Activated naive CD8-positive, alpha-beta T cell treated with anti-CD3 and anti-CD28 coated beads, Interleukin-2, amount 50 U/mL, for 16 hours (primary cell): ENCODE data around the gene BMF.

Experiments used
- DNase-seq: peaks from one replicate; pipeline ENCODE4 v3.0.0-alpha.2; 2020; ENCODE audit warnings: low read depth, low spot score

BMF gene

DNA sequence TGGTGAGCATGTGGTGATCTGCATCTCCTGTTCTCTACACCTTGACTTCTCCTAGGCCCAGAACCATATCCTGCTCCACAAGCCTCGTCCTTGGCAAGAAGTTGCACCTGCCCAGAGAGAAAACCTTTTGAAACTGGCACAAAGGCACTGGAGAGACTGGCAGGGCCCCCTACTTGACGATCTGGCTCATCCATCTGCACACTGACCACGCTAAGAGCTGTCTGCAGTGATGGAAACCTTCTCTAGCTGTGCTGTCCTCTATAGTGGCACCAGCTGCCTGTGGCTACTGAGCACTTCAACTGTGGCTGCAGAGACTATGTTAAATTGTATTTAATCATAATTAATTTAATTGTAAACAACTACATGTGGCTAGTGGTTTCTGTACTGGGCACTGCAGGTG, 43.5 kb downstream of the BMF start:
- DNase-seq: no peak

DNA sequence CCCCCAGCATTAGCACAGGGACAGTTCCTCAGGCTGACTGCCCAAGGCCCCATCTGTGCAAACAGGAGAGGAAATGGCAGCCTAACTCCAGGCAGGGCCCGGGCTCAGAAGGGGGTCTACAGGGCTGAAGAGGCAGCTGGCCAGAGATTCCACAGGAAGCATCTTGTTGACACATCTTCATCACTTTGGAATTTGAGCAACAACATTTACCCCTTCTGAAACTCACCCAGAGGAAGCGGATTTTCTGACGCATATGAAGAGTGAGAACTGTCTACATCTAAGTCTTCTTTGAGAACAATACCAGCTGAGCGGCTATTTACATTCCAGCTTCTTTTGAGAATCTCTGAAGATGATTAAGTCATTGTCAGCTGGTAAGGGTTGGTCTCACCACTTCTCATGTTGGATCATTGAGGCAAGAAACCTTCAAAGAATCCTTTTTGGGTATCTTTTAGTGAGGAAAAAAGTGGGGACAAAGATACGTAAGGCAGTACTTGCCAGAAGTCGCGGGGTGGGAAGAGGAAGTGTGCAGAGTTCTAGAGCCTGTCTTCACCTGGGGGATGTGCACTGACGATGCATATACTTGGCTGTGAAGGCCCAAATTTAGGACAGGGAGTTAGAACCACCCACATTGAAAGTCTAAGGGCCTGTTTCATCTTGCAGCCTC, 44.3 kb downstream of the BMF start:
- no peak for DNase-seq

DNA sequence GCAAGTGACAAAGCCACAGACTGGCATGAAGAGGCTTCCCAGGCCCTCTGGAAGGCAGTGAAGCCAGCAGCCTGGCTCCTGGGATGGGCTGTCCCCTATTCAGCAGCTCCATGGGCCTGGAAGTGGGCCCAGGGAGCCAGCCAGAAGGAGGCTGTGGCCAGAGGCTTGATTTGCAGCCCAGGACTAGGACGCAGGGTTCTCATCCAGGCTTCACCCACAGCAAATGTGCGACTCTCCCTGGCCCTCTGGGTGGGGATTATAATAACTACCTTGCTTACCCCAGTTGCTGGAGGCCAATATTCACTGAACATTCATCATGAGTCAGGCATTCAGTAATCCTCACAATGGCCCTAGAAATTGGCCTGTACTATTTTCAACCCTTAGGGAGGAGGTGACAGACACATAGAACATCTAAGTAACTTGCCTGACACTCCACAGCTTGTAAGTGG, 45.1 kb downstream of the BMF start:
- DNase-seq: no peak

DNA sequence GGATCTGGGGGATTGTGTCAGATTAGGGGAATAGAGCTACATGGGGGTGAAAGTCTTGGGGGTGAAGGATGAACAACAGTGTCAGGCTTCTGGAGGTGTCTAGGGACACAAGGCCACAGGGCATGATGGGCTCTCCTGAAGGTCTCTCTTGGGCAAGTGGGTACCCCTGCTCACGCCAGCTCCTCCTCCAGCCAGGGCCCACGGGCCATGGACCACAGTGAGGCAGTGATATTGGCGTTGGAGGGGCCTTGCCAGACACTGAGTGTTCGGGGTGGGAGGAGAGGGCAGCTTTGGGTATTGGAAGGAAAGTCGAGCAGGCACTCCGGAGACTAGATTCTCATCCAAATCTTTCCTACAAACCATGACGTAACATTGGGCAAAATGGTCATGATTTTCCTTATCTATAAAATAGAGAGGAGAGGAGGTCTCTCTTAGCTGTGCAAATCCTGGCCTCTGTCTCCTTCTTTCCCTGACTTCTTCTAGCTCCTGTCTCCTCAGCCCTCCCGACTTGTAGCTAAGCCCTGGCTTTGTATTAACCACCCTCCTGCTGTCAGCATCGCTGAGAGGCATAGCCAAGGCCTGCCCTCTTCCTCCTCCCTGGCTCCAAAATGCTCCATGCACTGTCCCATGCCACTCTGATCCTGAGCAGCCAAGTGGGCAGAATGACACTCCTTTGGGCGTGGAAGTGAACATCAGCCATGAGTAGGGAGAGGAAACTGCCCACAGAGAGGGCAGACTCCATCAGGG, 45.7 kb downstream of the BMF start:
- DNase-seq: no peak

DNA sequence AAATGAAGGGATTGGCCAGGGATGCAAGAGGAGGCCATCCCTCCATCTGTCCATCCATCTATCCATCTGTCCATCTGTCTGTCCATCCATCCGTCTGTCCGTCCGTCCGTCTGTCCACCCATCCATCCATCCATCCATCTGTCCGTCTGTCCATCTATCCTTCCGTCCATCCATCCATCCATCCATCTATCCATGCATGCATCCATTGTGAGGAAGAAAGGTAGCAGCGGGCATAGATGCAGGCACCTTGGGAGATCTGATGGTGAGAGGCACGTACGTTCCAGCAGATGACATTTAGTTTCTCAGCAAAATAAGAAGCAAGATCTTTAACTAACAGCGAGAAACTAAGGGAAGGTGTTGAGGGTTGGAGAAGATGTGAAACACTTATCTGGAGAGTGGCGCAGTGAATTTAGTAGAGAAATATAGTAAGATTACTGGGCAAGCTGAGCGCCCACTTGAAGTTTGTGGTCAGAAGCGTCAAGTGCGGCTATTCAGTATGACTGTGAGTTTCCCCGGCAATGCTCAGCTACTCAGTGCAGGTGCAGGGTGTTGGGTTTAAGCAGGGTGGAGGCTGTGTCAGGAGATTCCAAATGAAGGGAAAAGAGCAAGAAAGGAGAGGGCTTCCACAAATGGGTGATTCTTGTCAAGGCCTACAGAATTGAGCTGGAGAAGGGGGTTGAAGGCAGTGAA, 47.3 kb downstream of the BMF start:
- DNase-seq: no peak

DNA sequence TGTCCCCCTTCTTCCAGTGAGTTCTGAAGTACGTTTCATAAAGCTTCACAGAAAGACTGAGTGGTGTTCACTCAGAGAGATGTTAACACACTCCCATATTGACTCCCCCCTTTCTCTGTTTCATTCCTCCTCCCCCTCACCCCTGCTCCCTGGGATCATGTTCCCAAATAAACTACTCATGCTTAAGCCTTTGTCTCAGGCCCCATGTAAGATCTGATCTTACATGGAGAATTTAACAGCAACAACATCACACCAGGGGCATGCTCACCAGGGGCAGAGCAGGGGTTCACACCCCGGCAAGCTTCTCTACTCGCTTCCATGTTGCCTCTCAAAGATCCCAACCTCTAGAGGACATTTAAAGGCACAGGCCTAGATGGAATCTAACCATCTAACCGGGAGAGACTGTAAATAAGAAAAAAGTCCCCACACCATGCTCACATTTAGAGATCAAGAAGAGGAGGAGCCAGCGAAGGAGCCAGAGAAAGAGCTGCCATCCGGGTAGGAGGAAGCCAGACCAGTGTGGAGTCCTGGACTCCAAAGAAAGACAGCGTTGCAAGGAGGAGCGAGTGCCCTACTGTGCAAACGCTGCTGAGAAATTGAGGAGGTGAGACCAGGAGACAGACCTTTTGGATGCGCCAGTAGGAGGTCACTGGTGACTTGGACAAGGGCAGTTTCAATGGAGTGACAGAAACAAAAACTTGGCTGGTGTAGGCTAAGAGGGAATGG, 48.3 kb downstream of the BMF start:
- DNase-seq: no peak

DNA sequence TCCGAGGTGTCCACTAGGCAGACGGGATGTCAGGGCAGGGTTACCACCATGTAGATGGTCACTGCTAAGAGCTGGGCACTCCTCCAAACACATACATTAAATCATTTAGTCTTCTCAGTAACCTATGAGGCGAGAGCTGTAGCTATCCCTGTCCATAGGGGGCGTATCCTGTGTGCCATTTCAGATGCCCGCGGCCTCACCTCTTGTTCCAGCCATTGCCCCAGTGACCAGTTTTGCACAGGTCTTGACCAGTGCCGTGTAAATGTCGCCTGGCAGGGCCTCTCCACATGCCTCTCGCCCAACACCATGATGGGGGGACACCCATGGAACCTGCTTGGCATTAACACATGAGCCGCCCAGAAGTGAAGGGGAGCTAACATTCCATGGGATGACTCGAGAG, 48.9 kb downstream of the BMF start:
- no peak for DNase-seq

DNA sequence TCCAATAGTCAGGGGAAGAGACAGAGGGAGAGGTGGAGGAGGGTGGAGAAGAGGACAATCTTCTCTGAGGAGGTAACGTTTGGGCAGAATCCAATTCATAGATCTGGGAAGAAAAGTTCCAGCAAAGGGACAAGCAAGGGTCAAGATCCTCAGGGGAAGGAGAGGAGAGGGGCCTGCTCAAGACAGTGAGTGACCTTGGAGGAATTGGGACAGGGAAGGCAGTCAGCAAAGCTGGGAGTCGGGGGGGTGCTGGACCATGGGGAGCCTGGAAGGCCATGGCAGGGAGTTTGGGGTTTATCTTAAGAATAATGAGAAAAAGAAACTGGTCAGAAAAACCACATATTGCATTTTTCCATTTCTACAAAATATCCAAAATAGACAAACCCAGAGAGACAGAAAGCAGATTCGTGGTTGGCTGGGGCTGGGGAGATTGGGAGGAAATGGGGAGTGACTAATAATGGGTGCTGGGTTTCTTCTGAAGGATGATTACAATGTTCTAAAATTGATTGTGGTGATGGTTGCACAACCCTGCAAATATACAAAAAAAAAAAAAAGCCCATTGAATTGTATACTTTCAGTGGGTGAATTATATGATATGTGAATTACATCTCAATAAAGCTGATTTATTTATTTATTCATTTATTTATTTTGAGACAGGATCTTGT, 50.1 kb downstream of the BMF start:
- DNase-seq: no peak

DNA sequence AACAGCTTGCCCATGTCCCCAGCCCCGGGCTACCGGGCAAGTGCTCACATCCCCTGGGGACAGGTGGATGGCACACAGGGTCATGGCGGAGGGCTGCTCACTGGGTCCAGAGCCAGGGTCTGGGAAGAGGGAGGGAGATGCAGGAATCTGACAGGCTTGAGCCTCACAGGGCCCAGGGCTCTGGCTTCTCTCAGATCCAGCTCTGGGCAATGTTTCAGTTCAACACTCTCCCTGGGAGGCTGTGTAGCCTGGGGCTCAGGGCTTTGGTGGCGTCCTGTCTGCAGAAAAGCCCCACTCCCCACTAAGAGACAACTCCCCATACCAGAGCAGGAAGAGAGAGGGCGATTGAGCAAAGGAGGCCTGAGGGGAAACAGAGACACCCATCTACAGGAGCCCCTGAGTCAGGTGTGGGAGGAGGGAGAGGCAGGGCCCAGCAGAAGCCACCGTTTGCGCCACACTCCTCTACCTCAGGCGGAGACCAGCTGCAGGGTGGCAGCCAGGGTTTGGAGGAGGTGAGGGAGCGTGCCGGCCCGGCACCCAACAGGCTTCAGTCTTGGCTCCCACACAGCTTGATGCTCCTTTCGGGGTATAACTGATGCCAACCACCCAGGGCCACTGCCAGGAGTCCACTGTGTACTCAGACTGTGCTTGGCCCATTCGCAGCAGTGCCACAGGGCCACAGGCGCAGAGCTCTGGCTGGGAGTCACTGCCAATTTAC, 52.9 kb downstream of the BMF start:
- DNase-seq: no peak

DNA sequence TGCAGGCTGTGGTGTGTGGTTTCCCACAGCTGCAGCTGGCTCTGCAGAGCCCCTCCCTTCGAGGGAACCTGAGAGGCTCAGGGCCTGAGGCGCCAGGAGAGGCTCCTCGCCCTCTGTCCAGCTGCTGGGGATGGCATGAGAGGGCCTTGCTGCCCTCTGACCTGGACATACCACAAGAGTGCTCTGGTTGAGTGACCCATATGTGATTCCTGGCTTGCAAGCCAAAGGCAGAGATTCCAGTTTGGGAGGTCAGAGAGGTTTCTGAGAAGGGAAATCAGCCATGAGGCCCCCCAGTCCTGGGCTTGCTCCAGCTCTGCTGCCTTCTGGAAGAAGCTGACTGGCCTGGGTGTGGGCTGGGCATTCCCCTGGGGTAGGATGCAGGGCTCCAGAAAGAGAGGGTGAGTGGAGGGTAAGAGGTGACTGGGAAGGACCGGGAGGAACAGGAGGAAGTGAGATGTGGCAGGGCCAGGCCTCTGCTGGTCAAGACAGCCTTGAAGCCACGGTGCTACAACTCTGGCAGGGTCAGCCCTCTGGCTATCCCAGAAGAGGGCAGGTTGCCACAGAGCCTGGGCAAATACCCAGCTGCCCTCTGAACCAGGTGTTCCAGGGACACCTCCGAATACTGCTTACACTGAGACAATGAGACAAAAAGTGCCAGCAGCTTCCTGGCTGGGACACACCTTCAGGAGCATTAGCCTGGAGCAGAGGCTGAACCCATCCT, 53.7 kb downstream of the BMF start:
- no peak for DNase-seq

DNA sequence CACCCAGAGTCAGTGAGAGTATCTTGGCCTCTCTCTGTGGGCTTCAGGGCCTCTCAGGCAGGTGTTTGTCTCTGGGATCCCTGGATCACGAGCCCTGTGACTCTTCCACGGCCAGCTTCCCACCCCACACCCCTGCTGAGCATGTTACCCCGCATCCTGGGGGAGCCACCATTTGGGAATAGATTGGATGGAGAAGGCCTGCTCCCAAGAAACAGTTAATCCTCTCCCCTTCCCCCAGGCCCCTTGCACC, 54.1 kb downstream of the BMF start:
- no peak for DNase-seq

DNA sequence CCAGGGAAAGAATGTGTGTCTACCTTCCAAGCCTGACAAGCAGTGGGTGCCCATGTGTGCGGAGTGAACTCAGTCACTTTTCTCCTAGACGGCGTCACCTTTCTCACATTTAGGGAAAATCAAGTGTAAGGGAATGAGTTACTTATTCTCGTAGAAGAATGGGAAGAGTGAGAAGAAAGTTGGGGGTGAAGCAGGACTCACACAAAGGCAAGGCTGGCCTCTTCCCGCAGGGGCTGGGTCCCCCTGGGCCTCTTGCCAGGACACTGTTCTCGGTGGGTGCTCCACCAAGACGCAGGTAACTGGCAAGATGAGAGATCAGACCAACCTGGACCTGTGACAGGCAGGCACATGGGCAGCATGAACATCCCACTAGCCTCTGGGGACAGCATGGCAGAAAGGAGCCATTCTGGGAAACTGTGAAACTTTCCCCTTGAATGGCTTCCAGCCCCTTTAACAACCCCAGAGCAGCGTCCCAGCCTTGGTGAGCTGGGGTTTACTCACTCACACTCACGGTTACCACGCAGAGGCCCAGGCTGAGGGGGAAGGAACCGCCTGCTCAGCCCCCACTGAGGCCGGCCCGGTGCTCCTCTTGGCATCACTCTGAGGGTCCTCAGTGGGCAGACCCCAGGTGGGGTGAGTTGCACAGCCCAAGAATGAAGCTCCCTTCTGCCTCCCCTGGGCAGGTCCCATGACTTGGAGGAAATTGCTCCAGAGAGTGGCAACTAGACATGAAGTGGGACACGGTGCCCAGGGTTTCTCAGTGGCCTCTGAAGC, 54.7 kb downstream of the BMF start:
- DNase-seq: no peak

DNA sequence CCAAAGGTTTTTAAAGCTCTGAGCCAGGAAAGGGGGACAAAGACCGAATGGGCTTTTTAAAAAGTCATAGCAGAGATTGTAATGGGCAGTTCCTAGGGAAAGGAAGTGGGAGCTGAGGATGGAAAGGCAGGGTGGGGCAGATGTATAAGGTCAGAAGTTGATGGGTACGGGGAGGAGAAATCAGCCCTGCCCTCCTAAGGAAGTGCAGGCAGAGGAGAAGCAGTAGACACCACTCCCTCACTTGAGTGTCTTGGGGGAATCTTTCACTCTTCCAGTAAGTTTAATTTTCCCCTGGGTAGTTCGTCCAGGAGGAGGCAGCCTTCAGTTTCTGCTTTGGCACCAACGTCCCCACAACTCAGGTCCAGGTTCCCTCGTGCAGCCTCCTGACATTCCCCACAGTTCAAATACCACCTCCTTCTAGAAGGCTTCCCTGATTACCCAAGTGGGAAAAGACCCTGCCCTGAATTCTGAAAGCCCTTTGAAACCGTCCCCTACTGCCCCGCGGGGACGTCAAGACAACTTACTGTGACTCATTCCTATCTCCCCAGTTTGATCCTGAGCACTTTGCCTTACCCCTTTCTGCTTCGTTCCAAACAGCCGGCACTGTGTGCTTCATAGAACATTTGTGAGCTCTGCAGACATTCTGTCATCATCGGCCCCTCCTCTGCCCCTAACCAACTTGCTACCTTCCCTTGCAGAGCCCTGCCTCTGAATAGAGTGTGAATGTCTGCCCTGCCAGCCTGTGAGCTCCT, 55.4 kb downstream of the BMF start:
- no peak for DNase-seq

DNA sequence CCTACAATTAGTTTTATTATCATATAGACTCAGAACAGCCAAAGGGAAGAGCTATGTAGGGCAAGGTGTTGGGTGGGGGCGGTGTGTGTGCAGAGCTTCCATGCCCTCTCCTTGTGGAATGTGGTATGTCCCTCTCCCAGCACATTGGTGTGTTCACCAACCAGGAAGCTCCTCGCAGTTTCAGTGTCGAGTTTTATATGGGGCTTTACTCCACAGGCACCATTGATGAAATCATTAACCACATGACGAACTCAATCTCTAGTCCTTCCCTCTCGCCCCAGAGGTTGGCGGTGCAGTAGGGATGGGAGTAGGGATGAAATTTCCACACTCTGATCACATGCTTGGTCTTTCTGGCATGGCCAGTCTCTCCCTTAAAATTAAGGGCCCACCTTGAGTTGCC, 56.1 kb downstream of the BMF start:
- no peak for DNase-seq

DNA sequence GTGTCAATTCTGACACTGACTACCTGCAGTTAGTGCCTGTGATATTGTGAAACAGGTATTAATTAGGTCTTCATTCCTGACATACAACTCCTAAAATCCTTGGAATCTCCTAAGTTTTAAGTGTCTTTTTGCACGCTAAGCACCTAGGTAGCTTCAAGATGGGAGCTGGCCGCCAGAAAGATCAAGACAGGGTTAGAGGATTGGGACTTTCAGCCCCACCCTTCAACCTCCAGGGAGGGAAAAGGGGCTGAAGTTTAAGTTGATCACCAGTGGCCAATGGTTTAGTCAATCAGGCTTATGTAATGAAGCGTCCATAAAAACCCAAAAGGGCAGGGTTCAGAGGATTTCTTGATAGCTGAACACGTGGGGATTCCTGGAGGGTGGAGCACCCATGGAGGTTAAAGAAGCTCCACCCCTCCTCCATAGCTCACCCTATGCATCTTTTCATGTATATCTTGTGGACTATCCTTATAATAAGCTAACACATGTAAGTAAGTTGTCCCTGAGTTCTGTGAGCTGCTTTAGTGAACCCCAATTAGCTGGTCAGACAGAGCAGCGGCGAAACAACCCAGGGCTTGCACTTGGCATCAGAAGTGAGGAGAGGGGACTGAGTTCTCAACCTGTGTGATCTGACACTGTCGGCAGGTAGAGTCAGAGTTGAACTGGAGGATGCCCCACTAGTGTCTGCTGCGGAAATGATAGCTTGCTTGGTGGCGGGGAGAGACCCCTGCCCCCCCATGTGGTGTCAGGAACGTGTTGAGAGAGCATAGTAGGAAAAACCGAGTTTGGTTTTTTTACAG, 56.9 kb downstream of the BMF start:
- no peak for DNase-seq

DNA sequence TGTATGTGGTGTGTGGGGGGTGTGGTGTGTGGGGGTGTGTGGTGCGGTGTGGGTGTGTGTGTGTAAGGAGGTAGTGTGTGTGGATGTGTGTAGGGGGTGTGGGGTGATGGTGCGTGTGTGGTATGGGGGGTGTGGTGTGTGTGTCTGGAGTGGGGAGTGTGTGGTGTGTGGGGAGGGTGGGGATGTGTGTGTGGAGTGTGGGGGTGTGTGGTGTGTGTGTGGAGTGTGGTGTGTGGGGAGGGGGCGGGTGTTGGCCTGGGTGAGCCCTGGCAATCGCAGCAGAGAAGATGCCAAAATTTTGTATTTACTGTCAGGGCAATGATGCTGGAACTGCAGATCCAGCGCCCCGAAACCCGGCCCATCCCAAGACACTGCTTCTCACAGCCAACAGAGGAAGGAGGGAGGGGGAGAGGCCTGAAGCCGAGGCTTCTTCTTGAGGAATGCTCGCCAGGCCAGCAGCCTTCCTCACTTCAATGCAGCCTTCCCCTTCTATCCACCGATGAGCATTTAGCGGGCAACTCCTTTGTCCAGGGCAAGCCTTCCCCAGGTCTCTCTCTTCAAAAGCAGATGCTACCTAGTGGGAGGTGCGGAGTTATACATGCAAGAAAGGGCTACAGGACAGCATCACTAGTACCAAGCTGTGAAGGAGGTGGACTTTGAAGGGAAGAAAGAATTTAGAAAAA, 57.8 kb downstream of the BMF start:
- no peak for DNase-seq

DNA sequence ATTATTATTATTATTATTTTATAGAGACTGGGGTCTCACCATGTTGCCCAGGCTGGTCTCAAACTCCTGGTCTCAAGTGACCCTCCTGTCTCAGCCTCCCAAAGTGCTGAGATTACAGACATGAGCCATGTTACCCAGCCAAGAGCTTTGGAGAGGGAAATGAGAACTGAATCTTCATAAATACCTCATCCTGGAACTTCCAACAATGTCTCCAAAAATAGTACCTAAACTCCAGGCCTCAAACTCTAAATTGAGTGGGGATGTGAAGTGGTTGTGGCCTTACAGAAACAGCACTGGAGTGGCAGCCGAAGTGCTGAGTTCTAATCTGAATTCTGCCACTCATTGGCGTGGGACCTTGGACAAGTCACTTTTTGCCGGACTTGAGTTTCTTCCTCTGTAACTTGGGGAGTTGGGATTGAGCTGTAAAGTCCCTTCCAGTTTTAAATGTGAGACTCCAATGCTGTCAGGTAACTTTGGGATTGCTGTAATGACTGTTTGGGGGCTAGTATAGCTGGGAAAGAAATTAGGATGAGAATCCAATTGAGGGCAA, 59.7 kb downstream of the BMF start:
- no peak for DNase-seq
